Adipocyte (in vitro differentiated cells): ENCODE results near the gene PSMD14.
A peak's percentile ranks its signal among the peaks of the same experiment; 100 is the strongest.

ENCODE experiments used
- DNase-seq: peaks from one replicate; pipeline ENCODE4 v3.0.0-alpha.2; 2015; ENCODE audit warnings: low read depth
- H3K27me3 ChIP-seq: replicated peaks from 2 replicates; pipeline ENCODE4 v1.7.0; 2013; ENCODE audit warnings: mild to moderate bottlenecking, low read length, moderate library complexity; ENCODE audit not compliant: control insufficient read depth, insufficient read depth
- H3K36me3 ChIP-seq: 2 replicates; pipeline ENCODE4 v1.7.0; 2013; ENCODE audit warnings: low read length, mild to moderate bottlenecking, moderate library complexity; ENCODE audit not compliant: control insufficient read depth, insufficient read depth, severe bottlenecking
- H3K4me1 ChIP-seq: 2 replicates; pipeline ENCODE4 v1.7.0; 2013; ENCODE audit warnings: mild to moderate bottlenecking, low read length, moderate library complexity; ENCODE audit not compliant: control insufficient read depth, insufficient read depth
- H3K4me3 ChIP-seq: 2 replicates; pipeline ENCODE4 v1.7.0; 2013; ENCODE audit warnings: mild to moderate bottlenecking, low read length, moderate library complexity
- H3K9ac ChIP-seq: 2 replicates; pipeline ENCODE4 v1.7.0; 2013; ENCODE audit warnings: mild to moderate bottlenecking, low read length, moderate library complexity
- H3K9me3 ChIP-seq: 2 replicates; pipeline ENCODE4 v1.7.0; 2013; ENCODE audit warnings: mild to moderate bottlenecking, low read length, moderate library complexity; ENCODE audit not compliant: control insufficient read depth

PSMD14 gene

DNA sequence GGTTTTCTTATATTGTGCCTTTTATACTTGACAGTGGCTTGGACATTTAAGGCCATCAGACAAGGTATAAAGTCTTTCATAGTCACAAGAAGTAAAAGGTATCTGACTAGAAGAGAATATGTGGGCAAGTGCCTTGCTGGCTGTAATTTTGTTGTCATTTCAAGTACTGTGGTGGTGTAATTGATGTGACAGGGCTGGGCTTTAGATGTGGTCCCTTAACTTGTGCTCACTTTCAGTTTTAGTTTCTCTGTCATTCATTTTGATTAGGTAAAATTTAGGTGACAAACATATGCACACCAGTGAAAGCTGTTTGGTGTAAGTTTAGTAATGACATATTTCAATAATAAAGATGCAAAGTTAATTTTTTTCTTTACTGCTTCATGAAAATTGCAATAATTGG is 76.6 kb downstream of the PSMD14 start:
- Histone ChIP-seq H3K9me3 (no peaks in the 10 kb centered on the region), H3K9ac (no peak overlapping the region), H3K4me3 (no peak overlapping the region), H3K4me1 (peaks cover 32% of the 10 kb centered on the region), H3K36me3 (peaks cover 43% of the 10 kb centered on the region), H3K27me3 (no peaks in the 10 kb centered on the region)
- DNase-seq: no peak

DNA sequence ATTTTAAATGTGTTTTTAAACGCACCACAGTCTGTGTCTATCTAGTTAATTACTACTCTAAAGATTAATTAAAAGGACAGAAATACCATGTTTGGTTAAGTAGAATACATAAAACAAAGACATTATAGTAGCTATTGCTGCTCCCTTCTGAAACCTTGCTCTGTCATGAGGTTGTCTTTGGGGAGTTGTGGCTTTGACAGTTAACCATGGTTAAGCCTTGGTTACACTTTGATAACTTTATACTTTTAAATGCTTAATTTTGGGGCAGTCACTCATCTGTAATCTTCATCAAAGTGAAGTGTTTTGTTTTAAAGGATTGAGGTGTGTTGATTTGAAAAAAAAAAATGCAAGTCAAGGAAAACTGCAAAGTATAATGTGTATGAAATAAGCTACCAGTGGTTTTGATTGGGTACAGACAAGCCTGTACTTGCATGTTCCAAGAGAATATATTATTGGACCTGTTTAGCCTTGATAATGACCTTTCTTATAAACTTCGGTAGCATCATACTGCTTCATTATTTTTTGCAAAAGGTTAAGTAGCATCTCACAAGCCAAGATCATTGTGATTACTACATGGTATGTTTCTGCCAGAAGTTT is 78.1 kb downstream of the PSMD14 start:
- Histone ChIP-seq H3K9me3 (no peaks in the 10 kb centered on the region), H3K4me3 (no peak overlapping the region), H3K4me1 (peaks cover 18% of the 10 kb centered on the region), H3K36me3 (peaks cover 51% of the 10 kb centered on the region), H3K9ac (no peak overlapping the region), H3K27me3 (no peaks in the 10 kb centered on the region)
- DNase-seq: no peak

DNA sequence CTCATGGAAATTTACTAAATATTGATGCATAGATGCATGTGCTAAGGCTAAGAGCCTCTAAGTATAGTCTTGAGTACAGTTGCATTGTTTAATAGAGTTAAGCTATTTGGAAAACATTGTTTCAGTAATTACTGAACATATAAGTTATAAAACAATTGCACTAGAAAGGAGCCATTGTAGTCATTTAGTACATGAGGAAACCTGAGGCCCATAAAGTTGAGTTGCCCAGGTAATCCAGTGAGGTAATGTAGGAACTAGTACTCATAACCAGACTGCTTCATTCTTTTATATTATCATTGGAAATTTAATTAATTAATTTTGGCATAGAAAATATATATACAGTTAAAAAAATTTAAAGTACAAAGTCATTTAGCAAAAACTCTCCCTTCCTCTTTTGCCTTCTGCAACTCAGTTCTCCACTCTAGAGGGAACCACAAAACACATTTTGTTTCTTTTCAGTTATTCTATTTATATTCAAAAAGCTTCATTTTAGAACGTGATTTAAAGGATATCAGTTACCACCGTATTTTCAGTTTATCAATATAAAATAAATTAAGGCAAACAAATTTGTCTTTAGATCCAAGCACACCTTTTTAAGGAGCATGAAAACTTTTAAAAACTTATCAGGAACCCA is 80.0 kb downstream of the PSMD14 start:
- no peak overlapping the region for H3K4me3 ChIP-seq
- no peaks in the 10 kb centered on the region for H3K4me1 ChIP-seq
- no peak overlapping the region for H3K9ac ChIP-seq
- no peak for DNase-seq
- H3K27me3 ChIP-seq: no peaks in the 10 kb centered on the region
- H3K36me3 ChIP-seq: peaks cover 70% of the 10 kb centered on the region
- H3K9me3 ChIP-seq: no peaks in the 10 kb centered on the region

DNA sequence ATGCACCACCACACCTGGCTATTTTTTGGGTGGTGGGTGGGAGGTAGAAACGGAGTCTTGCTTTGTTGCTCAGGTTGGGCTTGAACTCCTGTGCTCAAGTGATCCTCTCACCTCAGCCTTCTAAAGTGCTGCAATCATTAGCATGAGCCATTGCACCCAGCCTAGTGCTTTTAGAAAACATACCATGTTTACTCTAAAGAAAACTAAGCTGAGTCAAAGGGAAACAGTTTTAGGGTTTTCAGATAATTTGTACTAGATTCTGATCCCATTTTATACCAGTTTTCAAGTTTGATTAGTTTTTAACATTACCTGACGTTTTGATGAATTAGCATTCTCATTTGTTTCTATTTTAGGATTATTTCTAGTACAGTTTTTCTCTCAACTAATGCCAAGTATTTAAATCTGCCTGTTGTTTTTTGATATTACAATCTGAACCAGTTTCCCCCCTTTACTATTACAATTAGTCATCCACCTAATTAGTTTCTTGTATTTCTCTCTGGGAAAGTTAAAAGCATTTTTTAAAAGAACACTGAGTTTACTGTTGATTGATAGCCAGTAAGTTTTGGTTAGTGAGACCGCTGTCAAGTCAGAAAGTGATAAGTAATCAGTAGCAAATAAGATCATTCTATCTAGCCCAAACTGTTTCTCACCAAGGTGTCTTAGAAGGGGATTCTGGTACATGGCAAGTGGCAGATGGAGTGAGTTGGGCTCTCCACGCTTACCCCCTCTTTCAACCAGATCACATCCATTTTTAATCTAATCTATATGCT is 83.7 kb downstream of the PSMD14 start:
- Histone ChIP-seq H3K36me3 (peaks cover 79% of the 10 kb centered on the region), H3K9ac (no peak overlapping the region), H3K4me1 (no peaks in the 10 kb centered on the region), H3K9me3 (no peaks in the 10 kb centered on the region), H3K4me3 (no peak overlapping the region), H3K27me3 (no peaks in the 10 kb centered on the region)
- DNase-seq: no peak

DNA sequence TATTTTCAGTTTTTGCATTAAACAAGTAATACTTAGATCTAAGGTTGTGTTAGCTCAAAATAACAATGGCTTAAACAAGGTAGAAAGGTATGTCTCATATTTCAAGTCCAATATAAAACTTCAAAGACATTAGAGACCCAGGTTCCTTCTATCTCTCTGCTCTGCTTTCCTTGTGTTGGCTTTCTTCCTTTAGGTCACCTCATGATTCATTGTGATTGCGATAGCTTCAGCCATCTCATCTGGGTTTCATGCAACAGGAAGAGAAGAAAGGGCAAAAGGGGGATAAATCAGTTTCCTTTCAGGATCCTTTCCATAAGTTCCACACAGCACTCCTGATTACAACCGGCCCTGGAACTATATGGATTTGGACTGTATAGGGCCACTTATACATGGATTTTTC is 91.9 kb downstream of the PSMD14 start:
- Histone ChIP-seq H3K4me3 (peak overlapping the region; percentile 19), H3K9me3 (peaks cover 5% of the 10 kb centered on the region), H3K27me3 (no peaks in the 10 kb centered on the region), H3K4me1 (no peaks in the 10 kb centered on the region), H3K36me3 (peaks cover 83% of the 10 kb centered on the region), H3K9ac (no peak overlapping the region)
- no peak for DNase-seq

DNA sequence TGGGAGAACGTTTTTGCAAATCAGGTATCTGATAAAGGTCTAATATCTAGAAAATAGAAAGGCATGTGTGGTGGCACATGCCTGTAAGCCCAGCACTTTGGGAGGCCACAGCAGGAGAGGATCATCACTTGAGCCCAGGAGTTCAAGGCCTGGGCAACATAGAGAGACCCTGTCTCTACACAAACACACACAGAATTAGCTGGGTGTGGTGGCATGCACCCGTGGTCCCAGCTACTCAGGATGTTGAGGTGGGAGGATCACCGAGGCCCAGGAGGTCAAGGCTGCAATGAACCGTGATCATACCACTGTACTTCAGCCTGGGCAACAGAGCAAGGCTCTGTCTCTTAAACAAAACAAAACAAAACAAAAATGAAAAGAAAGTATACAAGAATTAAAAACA is 94.1 kb downstream of the PSMD14 start:
- no peaks in the 10 kb centered on the region for H3K27me3 ChIP-seq
- peaks cover 61% of the 10 kb centered on the region for H3K36me3 ChIP-seq
- no peak overlapping the region for H3K4me3 ChIP-seq
- peaks cover 12% of the 10 kb centered on the region for H3K4me1 ChIP-seq
- DNase-seq: no peak
- H3K9ac ChIP-seq: no peak overlapping the region
- peaks cover 5% of the 10 kb centered on the region for H3K9me3 ChIP-seq

DNA sequence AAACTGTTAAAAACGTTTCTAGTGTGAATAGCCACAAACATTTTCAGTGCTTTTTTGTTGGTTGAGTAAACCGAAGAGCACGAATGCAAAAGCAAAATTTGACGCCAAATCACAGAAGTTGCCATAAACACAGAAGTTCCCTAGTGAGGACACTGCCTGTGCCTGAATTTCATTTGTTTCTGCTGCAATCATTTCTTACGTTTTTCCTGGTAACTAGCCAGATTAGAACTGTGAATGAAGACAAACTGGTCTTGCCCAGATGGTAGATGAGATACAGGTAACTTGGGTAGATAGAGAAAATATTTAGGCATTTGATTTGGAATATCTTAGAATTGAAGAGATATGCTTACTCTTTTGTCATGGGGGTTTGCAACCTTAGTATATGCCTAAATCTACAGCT is 98.1 kb downstream of the PSMD14 start:
- Histone ChIP-seq H3K4me1 (peaks cover 16% of the 10 kb centered on the region), H3K9ac (no peak overlapping the region), H3K9me3 (no peaks in the 10 kb centered on the region), H3K36me3 (peaks cover 37% of the 10 kb centered on the region), H3K4me3 (no peak overlapping the region), H3K27me3 (no peaks in the 10 kb centered on the region)
- no peak for DNase-seq

DNA sequence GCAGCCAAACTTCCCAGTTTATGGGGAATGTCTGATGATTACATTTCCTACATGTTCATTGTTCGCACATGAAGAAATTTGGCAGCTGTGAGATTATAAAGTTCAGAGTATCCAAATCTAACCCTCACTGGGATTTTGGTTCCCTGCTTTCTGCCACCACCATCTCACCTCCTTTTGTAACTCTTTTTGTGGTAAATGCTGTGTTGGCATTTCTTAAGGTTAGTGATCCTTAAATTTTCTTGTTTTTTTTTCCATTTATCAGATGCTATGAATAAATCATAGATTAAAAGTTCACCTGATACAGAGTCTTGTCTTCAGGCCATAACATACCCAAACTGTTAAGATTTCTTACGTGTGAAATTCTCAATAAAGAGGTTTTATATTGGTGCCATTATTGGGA is 99.4 kb downstream of the PSMD14 start:
- Histone ChIP-seq H3K9ac (no peak overlapping the region), H3K27me3 (no peaks in the 10 kb centered on the region), H3K9me3 (no peaks in the 10 kb centered on the region), H3K4me3 (no peak overlapping the region), H3K4me1 (peaks cover 20% of the 10 kb centered on the region), H3K36me3 (peaks cover 26% of the 10 kb centered on the region)
- no peak for DNase-seq

DNA sequence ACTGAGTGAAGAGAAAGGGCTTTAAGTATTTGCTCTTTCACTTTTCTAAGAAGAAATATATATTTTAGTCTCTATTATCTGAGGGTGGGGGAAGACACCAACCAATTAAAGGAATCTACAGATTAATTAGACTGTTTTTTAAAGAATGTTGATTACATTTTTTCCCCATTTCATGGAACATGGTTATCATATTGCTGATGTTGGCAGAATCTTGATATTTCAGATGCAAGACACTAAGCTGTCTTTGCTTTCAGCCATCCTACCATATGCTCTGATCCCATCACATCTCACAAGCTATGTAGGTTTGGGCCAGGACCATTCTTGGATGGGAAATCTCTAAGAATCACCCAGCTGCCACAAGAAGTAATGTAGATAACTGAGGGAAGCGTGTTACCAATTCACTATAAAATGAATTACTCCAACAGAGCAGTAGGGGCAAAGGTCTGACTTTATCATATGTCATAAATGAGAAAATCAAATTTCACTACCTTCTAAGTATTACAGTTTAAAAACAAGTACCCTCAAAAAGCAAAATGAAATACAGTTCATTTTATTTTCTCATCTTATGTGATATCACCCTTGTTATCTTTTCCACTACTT is 101.2 kb downstream of the PSMD14 start:
- no peaks in the 10 kb centered on the region for H3K9me3 ChIP-seq
- peaks cover 16% of the 10 kb centered on the region for H3K36me3 ChIP-seq
- no peaks in the 10 kb centered on the region for H3K27me3 ChIP-seq
- no peak overlapping the region for H3K4me3 ChIP-seq
- peaks cover 20% of the 10 kb centered on the region for H3K4me1 ChIP-seq
- no peak overlapping the region for H3K9ac ChIP-seq
- DNase-seq: no peak

DNA sequence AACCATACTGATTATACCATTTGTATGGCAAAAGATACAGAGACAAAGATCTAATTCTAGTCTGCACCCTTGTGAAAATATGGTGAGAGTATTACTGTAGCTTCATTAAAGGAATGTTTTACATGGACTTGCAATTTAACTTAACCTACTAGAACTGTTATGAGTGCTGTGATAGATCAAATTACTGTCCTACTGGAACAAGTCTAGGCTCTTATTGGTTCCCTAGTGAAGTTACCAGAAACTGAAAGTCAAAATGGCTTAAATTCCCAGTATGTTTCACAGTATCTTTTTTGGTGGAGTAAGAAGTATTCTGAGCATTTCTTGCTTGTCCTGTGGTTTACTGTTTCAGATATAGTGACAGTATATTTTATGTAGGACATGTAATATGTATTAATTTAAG is 104.1 kb downstream of the PSMD14 start:
- H3K9me3 ChIP-seq: no peaks in the 10 kb centered on the region
- no peak overlapping the region for H3K9ac ChIP-seq

More for the DNA sequence above, 104.1 kb downstream of the PSMD14 start:
- no peak for DNase-seq
- Histone ChIP-seq H3K36me3 (peaks cover 16% of the 10 kb centered on the region), H3K4me1 (peaks cover 17% of the 10 kb centered on the region), H3K27me3 (peaks cover 24% of the 10 kb centered on the region), H3K4me3 (no peak overlapping the region)
